IMR-90 (cell line): ENCODE data around the gene RFPL2. TPM values are rescaled to one million over a fixed set of nuclear protein-coding genes. Genes with fewer than 3 reads are reported as not detected.

ENCODE experiments used
- ATAC-seq: fragments of 200-7000 bp; cut with Tn5 transposase; 2 replicates; pipeline ENCODE4 v1.9.1; 2020; ENCODE audit warnings: low read depth, mild to moderate bottlenecking, moderate library complexity
- BruUV-seq: library from RNA; stranded (reverse); fragments of 400-500 nt; replicated peaks from 2 replicates; lab custom pipeline; 2021; lab: Mats Ljungman, UMichigan
- CTCF ChIA-PET: fragments of 300-600 bp; formaldehyde crosslinking; extraction: SDS; loops from one replicate; lab custom pipeline; 2021; ENCODE audit warnings: antibody characterized with exemption; lab: Yijun Ruan, JAX
- POLR2A ChIA-PET: fragments of 300-600 bp; sonication (Branson Sonifier 250); formaldehyde crosslinking; loops from one replicate; lab custom pipeline; 2022; ENCODE audit warnings: antibody characterized with exemption; ENCODE audit not compliant: unreplicated experiment; lab: Charles Lee
- DNase-seq: peaks from one replicate; pipeline ENCODE4 v3.0.0; 2013
- H2AFZ ChIP-seq: replicated peaks from 2 replicates; pipeline ENCODE3; 2013; ENCODE audit warnings: low read length, mild to moderate bottlenecking; ENCODE audit not compliant: poor library complexity
- H2AK5ac ChIP-seq: 2 replicates; pipeline ENCODE4 v1.6.1; 2013; ENCODE audit warnings: low read depth, low read length, inconsistent platforms
- H2AK9ac ChIP-seq: replicated peaks from 2 replicates; pipeline ENCODE3; 2013; ENCODE audit warnings: mild to moderate bottlenecking, low read depth, low read length, moderate library complexity; ENCODE audit not compliant: poor library complexity
- H2BK120ac ChIP-seq: 2 replicates; pipeline ENCODE4 v1.6.1; 2013; ENCODE audit warnings: low read depth, low read length, inconsistent platforms
- H2BK15ac ChIP-seq: 3 replicates; pipeline ENCODE4 v1.6.1; 2013; ENCODE audit warnings: low read depth, low read length, inconsistent platforms
- H2BK20ac ChIP-seq: 2 replicates; pipeline ENCODE4 v1.6.1; 2013; ENCODE audit warnings: low read depth, mild to moderate bottlenecking, inconsistent platforms, low read length, moderate library complexity
- H2BK5ac ChIP-seq: 2 replicates; pipeline ENCODE4 v1.6.1; 2013; ENCODE audit warnings: mild to moderate bottlenecking, low read depth, low read length, inconsistent platforms; ENCODE audit not compliant: poor library complexity, severe bottlenecking
- H3K14ac ChIP-seq: replicated peaks from 2 replicates; pipeline ENCODE4 v1.6.1; 2013; ENCODE audit warnings: low read depth, low read length, inconsistent platforms
- H3K18ac ChIP-seq: 2 replicates; pipeline ENCODE4 v1.6.1; 2013; ENCODE audit warnings: low read depth, low read length, control low read depth
- H3K23ac ChIP-seq: 2 replicates; pipeline ENCODE4 v1.6.1; 2013; ENCODE audit warnings: low read depth, low read length, inconsistent platforms
- H3K27ac ChIP-seq: 2 replicates; pipeline ENCODE4 v1.5.1; 2013; ENCODE audit warnings: mild to moderate bottlenecking, control low read depth, low read length; ENCODE audit not compliant: insufficient read depth
- H3K27me3 ChIP-seq: 2 replicates; pipeline ENCODE4 v1.6.1; 2013; ENCODE audit warnings: low read length; ENCODE audit not compliant: control insufficient read depth, insufficient read depth
- H3K36me3 ChIP-seq: 2 replicates; pipeline ENCODE4 v1.6.1; 2013; ENCODE audit warnings: low read length, mixed read lengths; ENCODE audit not compliant: control insufficient read depth, insufficient read depth
- H3K4ac ChIP-seq: 2 replicates; pipeline ENCODE4 v1.6.1; 2013; ENCODE audit warnings: low read depth, low read length, inconsistent platforms
- H3K4me1 ChIP-seq: 2 replicates; pipeline ENCODE4 v1.6.1; 2013; ENCODE audit warnings: low read length, mixed read lengths; ENCODE audit not compliant: control insufficient read depth, insufficient read depth
- H3K4me2 ChIP-seq: 2 replicates; pipeline ENCODE4 v1.6.1; 2013; ENCODE audit warnings: low read depth, mild to moderate bottlenecking, control low read depth, low read length, moderate library complexity
- H3K4me3 ChIP-seq: 2 replicates; pipeline ENCODE4 v1.5.1; 2013; ENCODE audit warnings: low read depth, mild to moderate bottlenecking, control low read depth, low read length, moderate library complexity; ENCODE audit not compliant: insufficient read depth
- H3K56ac ChIP-seq: 2 replicates; pipeline ENCODE4 v1.6.1; 2013; ENCODE audit warnings: low read length, inconsistent platforms; ENCODE audit not compliant: insufficient read depth; ENCODE audit errors: extremely low read depth
- H3K79me1 ChIP-seq, 2 experiments: 2 replicates each; pipeline ENCODE4 v1.6.1; 2013; ENCODE audit warnings: low read length in 2 of 2, inconsistent platforms in 1 of 2, low read depth in 1 of 2
- H3K9ac ChIP-seq: 2 replicates; pipeline ENCODE4 v1.6.1; 2013; ENCODE audit warnings: low read depth, low read length, control low read depth
- H3K9me1 ChIP-seq: 2 replicates; pipeline ENCODE4 v1.6.1; 2013; ENCODE audit warnings: low read length, inconsistent platforms; ENCODE audit not compliant: insufficient read depth
- H3K9me3 ChIP-seq: 2 replicates; pipeline ENCODE4 v1.6.1; 2013; ENCODE audit warnings: low read length; ENCODE audit not compliant: control insufficient read depth, insufficient read depth
- H4K20me1 ChIP-seq: 2 replicates; pipeline ENCODE4 v1.6.1; 2013; ENCODE audit warnings: low read length, inconsistent platforms; ENCODE audit not compliant: insufficient read depth
- H4K5ac ChIP-seq: 2 replicates; pipeline ENCODE4 v1.6.1; 2013; ENCODE audit warnings: mild to moderate bottlenecking, low read depth, low read length, control low read depth
- H4K8ac ChIP-seq, 2 experiments: 2 replicates each; pipeline ENCODE4 v1.6.1; 2013; ENCODE audit warnings: low read depth in 2 of 2, low read length in 2 of 2, control low read depth in 1 of 2, inconsistent platforms in 1 of 2
- H4K91ac ChIP-seq: 2 replicates; pipeline ENCODE4 v1.6.1; 2013; ENCODE audit warnings: low read depth, low read length, inconsistent platforms; ENCODE audit not compliant: insufficient read depth
- BHLHE40 ChIP-seq: fragments of 150-350 bp; IDR thresholded peaks from 2 replicates; pipeline ENCODE4 v1.6.1; 2016; ENCODE audit warnings: mild to moderate bottlenecking, low read depth, low read length
- MAFK ChIP-seq: IDR thresholded peaks from 2 replicates; pipeline ENCODE4 v1.6.1; 2012; ENCODE audit warnings: low read depth, low read length, improper control_type of control experiment
- MAZ ChIP-seq: IDR thresholded peaks from 2 replicates; pipeline ENCODE4 v1.6.1; 2012; ENCODE audit warnings: low read depth, mild to moderate bottlenecking, low read length, improper control_type of control experiment, moderate library complexity, borderline replicate concordance
- RCOR1 ChIP-seq: IDR thresholded peaks from 2 replicates; pipeline ENCODE4 v1.6.1; 2012; ENCODE audit warnings: mild to moderate bottlenecking, low read length, improper control_type of control experiment; ENCODE audit not compliant: insufficient replicate concordance
- WGBS, 2 experiments: methylation state at CpG; one replicate each; pipeline versions ENCODE4 v1.1.5 to v1.1.7; 2013; ENCODE audit warnings: missing lambda C conversion rate in 2 of 2; ENCODE audit not compliant: insufficient read length in 1 of 2; ENCODE audit errors: extremely low coverage in 2 of 2; 5-methylcytosine and 5-hydroxymethylcytosine counted together
- dilution Hi-C: fragments of 300-500 bp; cut with HindIII; formaldehyde crosslinking; loops from one replicate; pipeline ENCODE4 v1.14.3; 2018; ENCODE audit warnings: low sequenced_read_pairs; ENCODE audit not compliant: unreplicated experiment
- in situ Hi-C: fragments of 300-500 bp; cut with MboI; formaldehyde crosslinking; loops from 3 replicates; pipeline ENCODE4 v1.14.3; 2019; ENCODE audit warnings: low sequenced_read_pairs, inconsistent platforms, mixed read lengths
- intact Hi-C: fragments of 100-400 bp; cut with micrococcal nuclease; formaldehyde crosslinking; loops from 2 replicates; pipeline ENCODE4 v1.10.0; 2022
- polyA plus RNA-seq, 3 experiments: library from polyadenylated mRNA; depleted of rRNA; stranded (reverse); fragments of >200 nt; gene quantifications; 2 replicates each; pipeline ENCODE4 v1.2.3, GENCODE V29; 2012; ENCODE audit warnings: low replicate concordance in 1 of 3
- total RNA-seq: library from RNA; depleted of rRNA; stranded (reverse); fragments of >200 nt; gene quantifications from 2 replicates; pipeline ENCODE4 v1.2.3, GENCODE V29; 2012

Gene RFPL2
- total and polyA plus RNA-seq, 2 of the 4 experiments (the other 2 are of a cell fraction) = not detected

GRCh38 chr22:32219026-32219425, 14.2 kb upstream of the RFPL2 start:
- H3K4ac ChIP-seq = no peak overlapping the region
- H3K9me1 ChIP-seq = no peaks in the 10 kb centered on the region
- H3K9me3 ChIP-seq = no peaks in the 10 kb centered on the region
- BruUV-seq = no TSS peak
- no CpG with 5 or more reads among the region's 3 CpGs for WGBS, 2 experiments
- no peak overlapping the region for H2BK15ac ChIP-seq
- no peak overlapping the region for H2BK20ac ChIP-seq
- H4K8ac ChIP-seq = no peak overlapping the region
- dilution Hi-C loops (no loop called here), in situ Hi-C loops (no loop called here), intact Hi-C loops (no loop called here)
- ChIA-PET CTCF (interaction anchor here (0.6 kb wide), 1 partner anchor 17 kb away, joined by 3 read pairs; no protein-coding TSS in a partner anchor), POLR2A (no interaction called here)
- H3K36me3 ChIP-seq = no peaks in the 10 kb centered on the region
- ATAC-seq (no peak), DNase-seq (no peak)
- no peaks in the 10 kb centered on the region for H4K20me1 ChIP-seq
- no peak overlapping the region for H3K4me2 ChIP-seq
- H2AFZ ChIP-seq = no peak overlapping the region
- no peak overlapping the region for H2AK5ac ChIP-seq
- no peak overlapping the region for H2BK5ac ChIP-seq
- TF ChIP-seq MAZ (no peak), BHLHE40 (no peak), MAFK (no peak), RCOR1 (no peak)
- H3K27ac ChIP-seq = no peak overlapping the region
- no peak overlapping the region for H3K14ac ChIP-seq
- no peak overlapping the region for H3K18ac ChIP-seq
- H3K4me1 ChIP-seq = no peaks in the 10 kb centered on the region
- H2AK9ac ChIP-seq = no peak overlapping the region
- H3K4me3 ChIP-seq = no peak overlapping the region
- no peak overlapping the region for H3K9ac ChIP-seq
- H2BK120ac ChIP-seq = no peak overlapping the region
- H3K79me1 ChIP-seq = no peaks in the 10 kb centered on the region
- H4K5ac ChIP-seq = no peak overlapping the region
- H3K23ac ChIP-seq = no peak overlapping the region
- no peak overlapping the region for H3K56ac ChIP-seq
- H3K27me3 ChIP-seq = no peaks in the 10 kb centered on the region; the same call in 1 of the 2 replicates
- H4K91ac ChIP-seq = no peak overlapping the region
